K562 (cell line): ENCODE results near the gene USB1. TPM values are rescaled to one million over a fixed set of nuclear protein-coding genes. Genes with fewer than 3 reads are reported as not detected.

Experiments used
- ATAC-seq: fragments of 200-7000 bp; cut with Tn5 transposase; 3 replicates; pipeline ENCODE4 v1.9.1; 2020; ENCODE audit warnings: moderate library complexity
- BruUV-seq: library from RNA; stranded (reverse); fragments of 400-500 nt; replicated peaks from 2 replicates; lab custom pipeline; 2021; lab: Mats Ljungman, UMichigan
- CTCF ChIA-PET: fragments of 300-600 bp; formaldehyde crosslinking; extraction: SDS; loops from one replicate; lab custom pipeline; 2021; ENCODE audit warnings: low intra/inter-chr PET ratio; lab: Yijun Ruan, JAX
- POLR2A ChIA-PET: fragments of 300-600, 350-650 bp; sonication (Branson Sonifier 250); formaldehyde crosslinking; extraction: SDS; loops from one replicate; lab custom pipeline; 2021; ENCODE audit warnings: antibody characterized with exemption, inconsistent platforms; lab: Yijun Ruan, JAX
- DNase-seq, 4 experiments: peaks; one replicate each; pipeline versions ENCODE4 v3.0.0 to v3.0.0-alpha.2; 2011 to 2018; ENCODE audit warnings: low spot score in 3 of 4, mixed read lengths in 3 of 4; ENCODE audit errors: extremely low read depth in 1 of 4
- FAIRE-seq: peaks from 2 replicates; lab custom pipeline; 2011; peaks lifted over from hg19 to GRCh38; lab: Jason Lieb, UNC
- H2AFZ ChIP-seq: 2 replicates; pipeline ENCODE4 v1.6.0; 2011; ENCODE audit warnings: low read depth, low read length, control low read depth, inconsistent platforms
- H3K27ac ChIP-seq: fragments of 200-600 bp; 3 replicates; pipeline ENCODE4 v1.8.0; 2011; ENCODE audit warnings: low read depth, mild to moderate bottlenecking, control low read depth, inconsistent platforms, low read length, moderate library complexity, mixed read lengths; ENCODE audit errors: extremely low read depth
- H3K27me3 ChIP-seq, 2 experiments: fragments of 300-600 bp in 1 of 2; 2 replicates in 1 of 2; 3 replicates in 1 of 2; pipeline versions ENCODE4 v1.6.0 to v1.8.0; 2011; ENCODE audit warnings: inconsistent platforms in 2 of 2, low read length in 2 of 2, mild to moderate bottlenecking in 1 of 2, mixed read lengths in 1 of 2, moderate library complexity in 1 of 2; ENCODE audit not compliant: control insufficient read depth in 2 of 2, insufficient read depth in 2 of 2
- H3K36me3 ChIP-seq: fragments of 300-600 bp; 3 replicates; pipeline ENCODE4 v1.8.0; 2011; ENCODE audit warnings: mild to moderate bottlenecking, low read length, inconsistent platforms; ENCODE audit not compliant: control insufficient read depth, insufficient read depth
- H3K4me1 ChIP-seq, 2 experiments: fragments of 200-600 bp in 1 of 2; replicated peaks in 1 of 2; 2 replicates in 1 of 2; 3 replicates in 1 of 2; pipeline versions ENCODE4 v1.5.1 to v1.8.0; 2011; ENCODE audit warnings: inconsistent platforms in 2 of 2, low read length in 2 of 2, mild to moderate bottlenecking in 1 of 2, mixed read lengths in 1 of 2, moderate library complexity in 1 of 2; ENCODE audit not compliant: control insufficient read depth in 2 of 2, insufficient read depth in 2 of 2
- H3K4me2 ChIP-seq: 2 replicates; pipeline ENCODE4 v1.6.1; 2011; ENCODE audit warnings: low read length, control low read depth, inconsistent platforms, mixed read lengths; ENCODE audit not compliant: insufficient read depth
- H3K4me3 ChIP-seq: fragments of 200-600 bp; sonication (generic), shearing (Covaris generic); 2 replicates; pipeline ENCODE4 v1.5.1; 2016; ENCODE audit warnings: control low read depth, inconsistent platforms
- H3K79me2 ChIP-seq: fragments of 200-600 bp; 3 replicates; pipeline ENCODE4 v1.8.0; 2011; ENCODE audit warnings: low read length, inconsistent platforms; ENCODE audit not compliant: control insufficient read depth, insufficient read depth
- H3K9ac ChIP-seq, 2 experiments: 2 replicates each; pipeline versions ENCODE4 v1.6.0 to v1.6.1; 2011; ENCODE audit warnings: low read depth in 2 of 2, low read length in 2 of 2, control low read depth in 1 of 2, inconsistent platforms in 1 of 2, mild to moderate bottlenecking in 1 of 2, mixed read lengths in 1 of 2; ENCODE audit not compliant: insufficient read depth in 1 of 2
- H3K9me1 ChIP-seq: one replicate; pipeline ENCODE4 v1.6.0; 2011; ENCODE audit warnings: inconsistent platforms, mild to moderate bottlenecking, low read length, moderate library complexity; ENCODE audit not compliant: control insufficient read depth, insufficient read depth
- H3K9me3 ChIP-seq: replicated peaks from 2 replicates; pipeline ENCODE4 v1.5.1; 2011; ENCODE audit warnings: low read depth, low read length, inconsistent platforms; ENCODE audit not compliant: control insufficient read depth, insufficient read depth
- H4K20me1 ChIP-seq: replicated peaks from 2 replicates; pipeline ENCODE4 v1.6.1; 2011; ENCODE audit warnings: low read length, inconsistent platforms, mixed read lengths; ENCODE audit not compliant: control insufficient read depth, insufficient read depth
- E2F5 ChIP-seq: sonication (generic); formaldehyde crosslinking; IDR thresholded peaks from 2 replicates; pipeline ENCODE4 v1.8.0; 2022; ENCODE audit warnings: mild to moderate bottlenecking, missing genetic modification reagents
- ETS1 ChIP-seq: conservative IDR thresholded peaks from 2 replicates; pipeline ENCODE4 v1.6.1; 2011; ENCODE audit warnings: low read depth, mild to moderate bottlenecking, low read length; ENCODE audit not compliant: control insufficient read depth
- GMEB1 ChIP-seq: fragments of 250-450 bp; sonication (Bioruptor Pico); IDR thresholded peaks from 2 replicates; pipeline ENCODE4 v1.4.0; 2020; ENCODE audit warnings: mild to moderate bottlenecking
- KAT7 ChIP-seq: sonication (generic); formaldehyde crosslinking; IDR thresholded peaks from 2 replicates; pipeline ENCODE4 v1.8.0; 2022; ENCODE audit warnings: missing genetic modification reagents, mild to moderate bottlenecking, borderline replicate concordance
- KDM5B ChIP-seq: fragments of 200-600 bp; sonication (generic); IDR thresholded peaks from 2 replicates; pipeline ENCODE4 v1.6.1; 2012; ENCODE audit warnings: low read depth, mild to moderate bottlenecking, moderate library complexity, low read length, control low read depth, inconsistent platforms; ENCODE audit not compliant: insufficient replicate concordance
- MAFG ChIP-seq: fragments of 450-650 bp; conservative IDR thresholded peaks from 2 replicates; pipeline ENCODE4 v1.6.1; 2016; ENCODE audit warnings: missing genetic modification characterization, missing compliant biosample characterization
- NFATC3 ChIP-seq: fragments of 450-650 bp; IDR thresholded peaks from 2 replicates; pipeline ENCODE4 v1.6.1; 2017; ENCODE audit warnings: mild to moderate bottlenecking
- NR4A1 ChIP-seq, 2 experiments: fragments of 250-450 bp in 1 of 2; fragments of 450-650 bp in 1 of 2; sonication (Bioruptor Pico) in 1 of 2; IDR thresholded peaks; 2 replicates each; pipeline versions ENCODE4 v1.4.0 to v1.6.1; 2016 to 2020; ENCODE audit warnings: mild to moderate bottlenecking in 2 of 2, missing compliant biosample characterization in 1 of 2, missing genetic modification characterization in 1 of 2, moderate library complexity in 1 of 2
- POLR2G ChIP-seq: fragments of 200-400 bp; formaldehyde crosslinking; IDR thresholded peaks from 2 replicates; pipeline ENCODE4 v1.6.1; 2017; ENCODE audit warnings: low read depth, mild to moderate bottlenecking, antibody characterized with exemption, low read length, moderate library complexity
- RBM34 ChIP-seq: fragments of 200-400 bp; formaldehyde crosslinking; IDR thresholded peaks from 2 replicates; pipeline ENCODE4 v1.6.1; 2018; ENCODE audit warnings: low read length, borderline replicate concordance; ENCODE audit not compliant: insufficient read depth
- SNRNP70 ChIP-seq: fragments of 200-400 bp; formaldehyde crosslinking; optimal IDR thresholded peaks from 2 replicates; pipeline ENCODE3; 2017; ENCODE audit warnings: low read depth, low read length
- STAT5B ChIP-seq: fragments of 250-450 bp; sonication (Bioruptor Pico); IDR thresholded peaks from 2 replicates; pipeline ENCODE4 v1.8.0; 2021; ENCODE audit warnings: mild to moderate bottlenecking, inconsistent platforms
- ZNF518B ChIP-seq: fragments of 250-450 bp; sonication (Bioruptor Pico); IDR thresholded peaks from 2 replicates; pipeline ENCODE4 v1.5.0; 2021; ENCODE audit warnings: mild to moderate bottlenecking, moderate library complexity
- WGBS: fragments of 100-300 bp; shearing (Covaris generic); methylation state at CpG from one replicate; pipeline ENCODE4 v1.1.6; 2016; ENCODE audit warnings: low coverage, mixed read lengths; ENCODE audit not compliant: insufficient coverage; ENCODE audit errors: missing lambda C conversion rate; 5-methylcytosine and 5-hydroxymethylcytosine counted together
- in situ Hi-C: fragments of 300-500 bp; cut with MboI; formaldehyde crosslinking; loops from 4 replicates; pipeline ENCODE4 v1.15.0; 2018; ENCODE audit warnings: inconsistent platforms, mixed read lengths
- intact Hi-C: fragments of 100-400 bp; cut with micrococcal nuclease; formaldehyde crosslinking; loops from 2 replicates; pipeline ENCODE4 v1.14.2; 2022
- polyA plus RNA-seq, 8 experiments: library from polyadenylated mRNA; depleted of rRNA in 4 of 8; stranded (reverse) in 5 of 8; unstranded in 3 of 8; fragments of >200 nt; fragmentation: Nextera tagmentation in 2 of 8; fragmentation: Illumina TruSeq in 1 of 8; extraction: Ambion mirVana in 2 of 8; extraction: Trizol in 1 of 8; gene quantifications; 2 replicates each; pipeline versions ENCODE4 v1.2.1 to v1.2.3, GENCODE V29; 2011 to 2014; ENCODE audit warnings: inconsistent platforms in 1 of 8, missing spikeins in 1 of 8
- total RNA-seq, 7 experiments: library from RNA; depleted of rRNA in 6 of 7; stranded (reverse); fragments of >200 nt in 6 of 7; fragmentation: Illumina TruSeq in 2 of 7; extraction: Trizol in 2 of 7; gene quantifications; 2 replicates each; pipeline versions ENCODE4 v1.2.1 to v1.2.3, GENCODE V29; 2011 to 2021; ENCODE audit warnings: low replicate concordance in 1 of 7

USB1 gene
- total and polyA plus RNA-seq, 9 of the 15 experiments (the other 6 are each of a cell fraction or from before 2014, with no cell fraction given): 11.6 to 73.6 (median 19.4) TPM

GRCh38 chr16:58026139-58026704 is 25.0 kb downstream of the USB1 start:
- peak; percentile 51 to 59 (median 55) for DNase-seq
- no peaks in the 10 kb centered on the region for H3K9me3 ChIP-seq
- peak; percentile 61 for ATAC-seq
- FAIRE-seq: no peak
- no peaks in the 10 kb centered on the region for H3K27me3 ChIP-seq
- H4K20me1 ChIP-seq: no peaks in the 10 kb centered on the region
- H3K36me3 ChIP-seq: no peaks in the 10 kb centered on the region
- H3K4me3 ChIP-seq: peak overlapping the region; percentile 79
- H3K9ac ChIP-seq: peak overlapping the region; percentile 70 to 90
- CTCF ChIA-PET: no interaction called here
- peak overlapping the region; percentile 98 for H2AFZ ChIP-seq
- intact Hi-C loops (loop anchor here (10.0 kb wide), 2 partner anchors 169 to 729 kb away; partner anchors contain the start of gene CSNK2A2), in situ Hi-C loops (no loop called here)
- POLR2A ChIA-PET: no interaction called here
- H3K4me1 ChIP-seq: peaks cover 12 to 54% of the 10 kb centered on the region in 2 experiments; a peak in 4 of 5 replicates
- under 1% methylated on average over 45 of the region's 65 CpGs for WGBS
- H3K79me2 ChIP-seq: peaks cover 17% of the 10 kb centered on the region; the same call in 2 of the 3 replicates
- H3K9me1 ChIP-seq: no peaks in the 10 kb centered on the region
- peak overlapping the region; percentile 81 for H3K4me2 ChIP-seq
- peak overlapping the region; percentile 71; the same call in 2 of the 3 replicates for H3K27ac ChIP-seq
- BruUV-seq: no TSS peak
- TF ChIP-seq MAFG (tag): no peak
- TF ChIP-seq ZNF518B (CRISPR knock-in tag): no peak
- TF ChIP-seq NR4A1 (CRISPR knock-in tag; IDR thresholded peaks at IDR 0.05): no peak
- TF ChIP-seq NR4A1 (tag; IDR thresholded peaks at IDR 0.05): no peak
- 0 out of 2 replicates have a peak, but pooled peaks have one; percentile 60 for TF ChIP-seq KAT7 (CRISPR knock-in tag)
- peak; percentile 25 for TF ChIP-seq KDM5B
- 0 out of 2 replicates have a peak, but pooled peaks have one; percentile 5 for TF ChIP-seq RBM34
- TF ChIP-seq POLR2G: no peak; the same call in 1 of the 2 replicates
- TF ChIP-seq GMEB1 (CRISPR knock-in tag): no peak
- no peak for TF ChIP-seq E2F5 (CRISPR knock-in tag)
- no peak for TF ChIP-seq NFATC3
- no peak for TF ChIP-seq ETS1
- TF ChIP-seq STAT5B (CRISPR knock-in tag): no peak
- no peak for TF ChIP-seq SNRNP70
